GM12878 (cell line): ENCODE results near the gene PADI4.

ENCODE experiments used
- CREM ChIP-seq: IDR thresholded peaks from 2 replicates; pipeline ENCODE4 v1.6.1; 2014; ENCODE audit warnings: antibody characterized with exemption, low read depth
- CTCF ChIP-seq, 3 experiments: IDR thresholded peaks in 2 of 3; conservative IDR thresholded peaks in 1 of 3; 2 replicates each; pipeline ENCODE4 v1.5.1; 2011; ENCODE audit warnings: low read depth in 3 of 3, low read length in 3 of 3, mild to moderate bottlenecking in 3 of 3, control low read depth in 2 of 3, moderate library complexity in 2 of 3, inconsistent platforms in 1 of 3, mixed read lengths in 1 of 3; ENCODE audit not compliant: control insufficient read depth in 2 of 3, insufficient read depth in 1 of 3; ENCODE audit errors: extremely low read depth in 1 of 3

GRCh38 chr1:17403081-17403480 lies 95.1 kb downstream of the PADI4 start:
- TF ChIP-seq CTCF (IDR thresholded peaks at IDR 0.05 in 2 of 3, conservative IDR thresholded peaks at IDR 0.05 in 1 of 3; ENCODE audit: control insufficient read depth in 2 of 3, extremely low read depth in 1 of 3, insufficient read depth in 1 of 3, low read depth in 3 of 3, low read length in 3 of 3) = no peak
- TF ChIP-seq CREM = no peak
